ENCODE data around the gene FNDC3B. TPM values are rescaled to one million over a fixed set of nuclear protein-coding genes. Genes with fewer than 3 reads are reported as not detected.

FNDC3B gene
- total RNA-seq, 1 donor from 2014 or later: 54.9 TPM

DNA sequence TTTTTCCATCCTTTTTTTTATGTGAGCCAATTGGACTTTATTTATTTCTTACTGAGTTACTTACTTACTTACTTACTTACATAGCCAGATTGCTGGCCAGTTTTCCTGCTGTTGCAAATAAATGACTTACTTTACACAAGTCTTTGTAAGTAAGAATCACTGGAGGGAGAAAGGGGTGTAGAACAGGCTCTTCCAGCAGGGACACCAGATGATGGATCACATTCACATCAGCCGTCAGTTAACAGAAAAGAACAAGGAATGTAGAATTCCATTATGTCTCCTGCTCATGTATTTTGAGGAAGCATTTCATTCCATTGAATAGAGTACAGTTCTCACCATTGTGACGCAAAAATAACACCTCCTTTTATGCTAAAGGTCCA, 188.6 kb downstream of the FNDC3B start:
- TF ChIP-seq, protein P1, sequence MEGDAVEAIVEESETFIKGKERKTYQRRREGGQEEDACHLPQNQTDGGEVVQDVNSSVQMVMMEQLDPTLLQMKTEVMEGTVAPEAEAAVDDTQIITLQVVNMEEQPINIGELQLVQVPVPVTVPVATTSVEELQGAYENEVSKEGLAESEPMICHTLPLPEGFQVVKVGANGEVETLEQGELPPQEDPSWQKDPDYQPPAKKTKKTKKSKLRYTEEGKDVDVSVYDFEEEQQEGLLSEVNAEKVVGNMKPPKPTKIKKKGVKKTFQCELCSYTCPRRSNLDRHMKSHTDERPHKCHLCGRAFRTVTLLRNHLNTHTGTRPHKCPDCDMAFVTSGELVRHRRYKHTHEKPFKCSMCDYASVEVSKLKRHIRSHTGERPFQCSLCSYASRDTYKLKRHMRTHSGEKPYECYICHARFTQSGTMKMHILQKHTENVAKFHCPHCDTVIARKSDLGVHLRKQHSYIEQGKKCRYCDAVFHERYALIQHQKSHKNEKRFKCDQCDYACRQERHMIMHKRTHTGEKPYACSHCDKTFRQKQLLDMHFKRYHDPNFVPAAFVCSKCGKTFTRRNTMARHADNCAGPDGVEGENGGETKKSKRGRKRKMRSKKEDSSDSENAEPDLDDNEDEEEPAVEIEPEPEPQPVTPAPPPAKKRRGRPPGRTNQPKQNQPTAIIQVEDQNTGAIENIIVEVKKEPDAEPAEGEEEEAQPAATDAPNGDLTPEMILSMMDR (IDR thresholded peaks at IDR 0.05): no peak

DNA sequence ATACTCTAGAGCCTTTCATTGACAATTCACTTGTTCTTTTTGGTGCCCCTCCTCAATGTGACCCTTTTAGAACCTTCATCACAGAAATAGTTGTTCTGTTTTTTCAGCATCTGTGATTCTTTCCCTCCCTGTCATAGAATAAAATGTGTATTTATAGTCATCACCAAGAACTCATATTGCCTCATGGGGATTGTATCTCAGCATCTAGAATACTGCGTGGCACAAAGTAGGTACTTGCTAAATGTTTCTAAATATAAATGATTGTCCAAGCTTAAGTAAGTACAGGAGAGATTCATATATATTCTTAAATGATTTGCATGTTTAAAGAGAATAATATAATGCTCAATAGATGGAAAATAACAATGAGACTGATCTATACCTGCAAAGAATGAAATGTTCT, 190.1 kb downstream of the FNDC3B start:
- H3K36me3 ChIP-seq: peaks cover 5 to 10% of the 10 kb centered on the region in 2 donors
- no peaks in the 10 kb centered on the region for H3K9me3 ChIP-seq
- no peak for DNase-seq (ENCODE audit: low spot score in 2 of 2)
- H3K4me3 ChIP-seq: no peak overlapping the region
- H3K27me3 ChIP-seq: no peaks in the 10 kb centered on the region
- peaks cover 5% of the 10 kb centered on the region in 2 donors for H3K4me1 ChIP-seq
- H3K27ac ChIP-seq: no peak overlapping the region
- intact Hi-C loops (cut with DNase I): no loop called here
- TF ChIP-seq, protein P1 (IDR thresholded peaks at IDR 0.05): no peak

More for the DNA sequence above, 188.6 kb downstream of the FNDC3B start:
- H3K27ac ChIP-seq: no peak overlapping the region
- DNase-seq (ENCODE audit: low spot score in 2 of 2): no peak
- H3K27me3 ChIP-seq: no peaks in the 10 kb centered on the region
- no peaks in the 10 kb centered on the region for H3K9me3 ChIP-seq
- H3K4me1 ChIP-seq: peaks cover 5 to 8% of the 10 kb centered on the region in 2 donors
- H3K36me3 ChIP-seq: peaks cover 5 to 10% of the 10 kb centered on the region in 2 donors
- H3K4me3 ChIP-seq: no peak overlapping the region
- intact Hi-C loops (cut with DNase I): no loop called here

DNA sequence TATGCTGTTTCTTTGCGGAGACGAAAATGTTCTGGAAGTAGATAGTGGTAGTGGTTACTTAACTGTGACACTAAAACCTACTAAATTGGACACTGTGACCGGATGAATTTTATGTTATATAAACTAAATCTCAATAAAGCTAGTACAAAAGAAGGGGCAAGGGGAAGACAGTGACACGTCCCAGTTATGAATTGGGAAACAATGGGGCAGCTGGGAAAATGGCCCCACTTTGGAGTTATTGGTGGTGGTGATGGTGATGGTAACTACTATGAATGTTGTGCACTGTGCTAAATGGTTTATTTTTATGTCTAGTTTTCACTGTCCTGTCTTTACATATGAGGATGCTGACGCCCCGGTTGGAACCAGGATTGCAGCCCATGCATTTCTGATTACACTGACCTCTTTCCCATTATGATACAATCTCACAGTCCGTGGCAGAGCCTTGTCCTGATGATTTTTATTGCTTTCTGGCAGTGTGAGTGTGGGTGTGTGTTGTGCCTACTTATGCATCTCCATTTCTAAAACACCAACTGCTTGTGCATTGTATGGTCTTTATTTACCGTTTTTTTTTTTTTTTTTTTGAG, 192.0 kb downstream of the FNDC3B start:
- TF ChIP-seq, protein P1 (IDR thresholded peaks at IDR 0.05): no peak
- H3K4me1 ChIP-seq: peaks cover 4 to 5% of the 10 kb centered on the region in 2 donors
- H3K36me3 ChIP-seq: peaks cover 5 to 10% of the 10 kb centered on the region in 2 donors
- H3K27me3 ChIP-seq: no peaks in the 10 kb centered on the region
- DNase-seq (ENCODE audit: low spot score in 2 of 2): no peak
- intact Hi-C loops (cut with DNase I): no loop called here
- no peak overlapping the region for H3K27ac ChIP-seq
- H3K9me3 ChIP-seq: no peaks in the 10 kb centered on the region
- no peak overlapping the region for H3K4me3 ChIP-seq

DNA sequence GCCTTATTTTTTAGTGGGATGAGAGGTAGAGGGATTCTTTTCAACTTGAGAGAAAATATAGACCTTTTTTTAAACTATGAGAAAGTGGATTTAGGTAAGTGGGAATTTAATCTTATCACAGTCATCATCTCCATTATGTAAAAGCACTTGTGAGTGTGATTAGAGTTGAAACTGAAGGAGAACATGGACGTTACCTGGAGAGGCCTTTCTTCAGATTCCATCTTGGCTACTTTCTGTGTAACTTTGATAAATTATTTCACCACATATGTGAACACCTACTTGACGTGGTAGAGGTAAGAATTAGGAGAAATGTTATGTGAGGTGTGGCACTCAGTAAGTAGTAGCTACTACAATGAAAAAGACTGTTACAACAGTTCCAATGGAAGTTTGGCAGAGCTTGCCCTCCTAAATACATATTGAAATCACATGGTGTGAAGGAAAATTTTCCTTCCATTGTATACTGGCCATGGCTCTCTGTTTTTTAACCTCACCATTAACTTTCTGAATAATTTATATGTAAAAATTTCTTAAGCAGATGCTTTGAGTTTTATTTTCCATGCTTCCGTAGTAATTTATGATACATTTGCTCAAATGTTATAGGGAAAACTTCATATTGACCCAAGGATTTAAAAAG, 193.3 kb downstream of the FNDC3B start:
- no peaks in the 10 kb centered on the region for H3K27me3 ChIP-seq
- TF ChIP-seq, protein P1 (IDR thresholded peaks at IDR 0.05): no peak
- peaks cover 2 to 4% of the 10 kb centered on the region in 2 donors for H3K4me1 ChIP-seq
- no peak overlapping the region for H3K27ac ChIP-seq
- intact Hi-C loops (cut with DNase I): no loop called here
- H3K9me3 ChIP-seq: no peaks in the 10 kb centered on the region
- peaks cover 4 to 5% of the 10 kb centered on the region in 2 donors for H3K36me3 ChIP-seq
- DNase-seq (ENCODE audit: low spot score in 2 of 2): no peak
- no peak overlapping the region for H3K4me3 ChIP-seq

DNA sequence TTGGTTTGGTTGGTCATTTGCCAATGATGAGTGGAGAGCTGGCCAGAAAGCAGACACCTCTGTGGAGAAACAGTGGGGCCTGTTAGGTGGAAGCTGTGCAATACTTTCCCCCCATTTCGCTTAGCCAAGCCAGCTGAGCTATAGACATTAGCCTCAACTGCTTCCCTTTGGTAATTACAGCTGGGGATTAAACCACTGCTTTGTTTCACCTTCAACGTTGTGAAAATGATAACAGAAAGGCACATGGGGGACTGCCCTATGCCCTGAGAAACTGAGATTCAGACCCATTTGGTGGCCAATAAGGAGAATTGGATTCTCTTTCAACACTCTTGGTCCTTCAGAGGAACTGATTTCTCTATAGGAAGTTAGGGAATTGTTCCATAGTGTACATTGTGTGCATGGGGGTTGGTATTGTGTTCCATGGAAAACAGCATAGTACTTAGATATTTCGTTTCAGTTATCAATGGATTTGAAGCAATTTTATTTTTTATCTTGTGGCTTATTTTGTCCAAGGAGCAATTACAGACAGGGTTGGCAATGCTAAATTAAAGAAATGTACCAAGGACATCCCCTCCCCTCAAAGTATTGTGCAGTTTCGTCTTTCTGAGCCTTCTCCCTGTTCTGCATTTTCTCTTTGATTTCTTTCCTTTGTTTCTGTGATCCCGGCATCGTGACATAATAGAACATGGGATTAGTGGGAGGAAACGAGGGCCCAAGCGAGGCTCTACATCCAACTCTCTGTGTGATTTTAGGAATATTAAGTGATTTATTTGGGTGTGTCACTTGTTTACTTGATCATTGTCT, 194.3 kb downstream of the FNDC3B start:
- peaks cover 0 to 2% of the 10 kb centered on the region in 2 donors for H3K4me1 ChIP-seq
- DNase-seq (ENCODE audit: low spot score in 2 of 2): no peak
- no peak overlapping the region for H3K4me3 ChIP-seq
- H3K9me3 ChIP-seq: no peaks in the 10 kb centered on the region
- intact Hi-C loops (cut with DNase I): no loop called here
- no peaks in the 10 kb centered on the region for H3K27me3 ChIP-seq
- TF ChIP-seq, protein P1 (IDR thresholded peaks at IDR 0.05): no peak
- peaks cover 0 to under 1% of the 10 kb centered on the region in 2 donors for H3K36me3 ChIP-seq
- no peak overlapping the region for H3K27ac ChIP-seq

All from ascending aorta (tissue), 2 donors.